AG04450 (cell line): ENCODE data around the gene TTC21A. TPM values are rescaled to one million over a fixed set of nuclear protein-coding genes. Genes with fewer than 3 reads are reported as not detected.
A peak's percentile ranks its signal among the peaks of the same experiment; 100 is the strongest.

Source experiments
- CTCF ChIA-PET: fragments of 300-600, 350-600 bp; formaldehyde crosslinking; extraction: SDS; loops from one replicate; lab custom pipeline; 2022; ENCODE audit warnings: antibody characterized with exemption, inconsistent platforms; lab: Charles Lee
- POLR2A ChIA-PET: fragments of 350-600 bp; formaldehyde crosslinking; extraction: SDS; loops from one replicate; lab custom pipeline; 2021; ENCODE audit warnings: antibody characterized with exemption, inconsistent platforms; lab: Yijun Ruan, JAX
- DNase-seq: peaks from one replicate; pipeline ENCODE4 v3.0.0-alpha.2; 2011; ENCODE audit warnings: low read depth, low spot score
- H3K27ac ChIP-seq: one replicate; pipeline ENCODE4 v1.5.1; 2012; ENCODE audit warnings: low read depth, low read length, control low read depth
- H3K27me3 ChIP-seq: one replicate; pipeline ENCODE4 v1.6.0; 2012; ENCODE audit warnings: low read length; ENCODE audit not compliant: control insufficient read depth, insufficient read depth
- H3K4me3 ChIP-seq: 2 replicates; pipeline ENCODE4 v1.5.1; 2011; ENCODE audit warnings: mild to moderate bottlenecking, low read depth, low read length, control low read depth
- H3K9me3 ChIP-seq: 2 replicates; pipeline ENCODE4 v1.5.1; 2012; ENCODE audit warnings: low read length; ENCODE audit not compliant: control insufficient read depth, insufficient read depth
- CTCF ChIP-seq: IDR thresholded peaks from 2 replicates; pipeline ENCODE4 v1.5.1; 2011; ENCODE audit warnings: low read depth, low read length, control low read depth, inconsistent platforms
- polyA plus RNA-seq: library from polyadenylated mRNA; depleted of rRNA; stranded (reverse); fragments of >200 nt; gene quantifications from 2 replicates; pipeline ENCODE4 v1.2.3, GENCODE V29; 2011

Gene TTC21A
- polyA plus RNA-seq, 1 experiment: 1.6 TPM

DNA sequence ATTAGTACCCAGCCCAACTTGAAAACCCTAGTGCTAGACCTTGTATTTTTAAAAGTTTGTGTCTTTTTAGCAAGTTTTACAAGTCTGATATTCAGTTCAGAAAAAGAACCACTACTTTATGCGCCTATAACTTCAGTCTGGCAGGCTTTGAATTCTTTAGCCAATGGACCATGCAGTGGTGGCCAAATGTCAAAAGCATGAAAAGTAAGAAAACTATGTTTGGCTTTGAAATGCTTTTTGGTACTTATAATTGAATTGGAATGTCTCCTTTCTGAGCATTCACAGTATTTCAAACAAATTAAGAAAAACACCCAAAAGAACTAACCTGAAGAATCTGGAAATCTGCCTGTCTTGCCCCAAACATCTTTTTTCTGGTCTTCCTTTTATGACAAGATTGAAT, 42.8 kb upstream of the TTC21A start:
- H3K27ac ChIP-seq: no peak overlapping the region
- no peak for DNase-seq
- POLR2A ChIA-PET: no interaction called here
- H3K9me3 ChIP-seq: no peaks in the 10 kb centered on the region
- TF ChIP-seq CTCF: no peak
- H3K4me3 ChIP-seq: no peak overlapping the region
- CTCF ChIA-PET: interaction anchor here (0.6 to 1.6 kb wide), 7 partner anchors 18 to 1276 kb away, joined by 3 to 5 read pairs (median 3); no protein-coding TSS in a partner anchor
- no peaks in the 10 kb centered on the region for H3K27me3 ChIP-seq

DNA sequence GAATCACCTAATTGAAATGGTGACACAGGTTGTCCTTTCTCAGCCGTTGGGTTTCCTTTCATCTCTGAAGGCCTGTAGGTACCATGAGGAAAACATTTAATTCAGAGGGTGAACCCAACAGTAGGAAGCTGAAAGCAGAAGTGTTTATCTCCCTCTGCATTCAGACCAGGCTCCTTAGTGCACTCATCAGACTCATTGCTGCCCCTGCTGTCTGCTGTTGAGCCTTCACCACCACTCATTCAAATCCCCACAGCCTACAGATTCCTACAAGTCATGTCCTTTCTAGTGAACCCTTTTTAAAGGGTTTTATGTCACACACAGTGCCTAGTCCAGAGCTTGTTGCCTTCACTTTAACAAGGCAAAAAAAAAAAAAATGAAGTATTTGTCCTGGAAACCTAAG, 42.3 kb upstream of the TTC21A start:
- no peaks in the 10 kb centered on the region for H3K27me3 ChIP-seq
- ChIA-PET CTCF (interaction anchor here (0.6 to 1.6 kb wide), 13 partner anchors 14 to 1277 kb away, joined by 3 to 5 read pairs (median 3); no protein-coding TSS in a partner anchor), POLR2A (no interaction called here)
- H3K4me3 ChIP-seq: no peak overlapping the region
- no peak for DNase-seq
- H3K9me3 ChIP-seq: no peaks in the 10 kb centered on the region
- no peak overlapping the region for H3K27ac ChIP-seq
- peak; percentile 63 for TF ChIP-seq CTCF

DNA sequence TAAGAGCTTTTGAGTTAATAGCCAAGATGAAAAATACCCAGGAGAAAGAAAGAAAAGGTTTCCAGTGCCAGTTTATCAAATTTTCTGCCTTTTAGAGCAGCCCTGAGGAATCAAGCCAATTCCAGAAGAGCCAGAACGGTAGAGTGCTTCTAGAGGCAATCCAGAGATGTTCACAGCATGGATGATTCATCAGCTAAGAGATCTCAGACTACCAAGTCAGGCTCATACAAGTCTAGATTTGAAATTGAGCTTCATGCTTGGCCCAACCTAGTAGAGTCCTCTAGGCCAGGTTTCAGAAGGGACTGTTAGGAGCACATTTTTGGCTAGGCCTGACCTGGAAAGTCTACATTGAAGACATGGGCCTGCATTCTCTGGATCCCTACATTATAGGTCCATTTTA, 40.2 kb upstream of the TTC21A start:
- TF ChIP-seq CTCF: no peak
- ChIA-PET CTCF (interaction anchor here (1.0 kb wide), 1 partner anchor 220 kb away, joined by 3 read pairs; no protein-coding TSS in a partner anchor), POLR2A (interaction anchor here (0.6 kb wide), 1 partner anchor 12 kb away, joined by 4 read pairs; no protein-coding TSS in a partner anchor)
- DNase-seq: no peak
- no peaks in the 10 kb centered on the region for H3K9me3 ChIP-seq
- H3K27ac ChIP-seq: no peak overlapping the region
- H3K27me3 ChIP-seq: no peaks in the 10 kb centered on the region
- H3K4me3 ChIP-seq: no peak overlapping the region

- no peak overlapping the region for H3K27ac ChIP-seq
- ChIA-PET CTCF (interaction anchor here (0.8 to 1.4 kb wide), 4 partner anchors 38 to 547 kb away, joined by 3 to 5 read pairs (median 3); no protein-coding TSS in a partner anchor), POLR2A (no interaction called here)
- no peak for TF ChIP-seq CTCF
- no peaks in the 10 kb centered on the region for H3K9me3 ChIP-seq
- DNase-seq: no peak
- H3K27me3 ChIP-seq: no peaks in the 10 kb centered on the region
- no peak overlapping the region for H3K4me3 ChIP-seq
Observed at GRCh38 chr3:39068556-39068955, 38.9 kb upstream of the TTC21A start.

- no peaks in the 10 kb centered on the region for H3K27me3 ChIP-seq
- no peak for DNase-seq
- H3K9me3 ChIP-seq: no peaks in the 10 kb centered on the region
- ChIA-PET POLR2A (no interaction called here), CTCF (no interaction called here)
- H3K27ac ChIP-seq: no peak overlapping the region
- no peak overlapping the region for H3K4me3 ChIP-seq
- TF ChIP-seq CTCF: no peak
Observed at GRCh38 chr3:39075910-39076309, 31.6 kb upstream of the TTC21A start.
